Fibroblast of lung (primary cell): ENCODE results near the gene TBC1D14. TPM values are rescaled to one million over a fixed set of nuclear protein-coding genes. Genes with fewer than 3 reads are reported as not detected.

Experiments used
- DNase-seq, 2 donors: peaks; one replicate each; pipeline versions ENCODE4 v3.0.0 to v3.0.0-alpha.2; 2010; ENCODE audit warnings: low read depth in 2 of 2
- H2AFZ ChIP-seq: 2 replicates; pipeline ENCODE4 v1.5.1; 2012; ENCODE audit warnings: low read length, control low read depth, inconsistent platforms
- H3K27ac ChIP-seq: 2 replicates; pipeline ENCODE4 v1.5.1; 2011; ENCODE audit warnings: low read length, control low read depth; ENCODE audit not compliant: insufficient read depth
- H3K27me3 ChIP-seq: 2 replicates; pipeline ENCODE4 v1.5.1; 2011; ENCODE audit warnings: mild to moderate bottlenecking, low read length; ENCODE audit not compliant: control insufficient read depth, insufficient read depth
- H3K36me3 ChIP-seq: 2 replicates; pipeline ENCODE4 v1.5.1; 2011; ENCODE audit warnings: low read length; ENCODE audit not compliant: control insufficient read depth, insufficient read depth
- H3K4me1 ChIP-seq: 2 replicates; pipeline ENCODE4 v1.5.1; 2011; ENCODE audit warnings: low read length; ENCODE audit not compliant: control insufficient read depth, insufficient read depth; ENCODE audit errors: extremely low read depth
- H3K4me2 ChIP-seq: 2 replicates; pipeline ENCODE4 v1.5.1; 2011; ENCODE audit warnings: low read length, control low read depth; ENCODE audit not compliant: insufficient read depth; ENCODE audit errors: extremely low read depth
- H3K4me3 ChIP-seq, 4 experiments: fragments of 200-600 bp in 1 of 4; sonication (generic) in 1 of 4; replicated peaks in 1 of 4; 2 replicates each; pipeline ENCODE4 v1.5.1; 2011 to 2016; ENCODE audit warnings: low read length in 4 of 4, low read depth in 3 of 4, mild to moderate bottlenecking in 3 of 4, control low read depth in 2 of 4, inconsistent platforms in 1 of 4, mixed read lengths in 1 of 4; ENCODE audit not compliant: insufficient read depth in 1 of 4; ENCODE audit errors: control extremely low read depth in 1 of 4
- H3K79me2 ChIP-seq: 2 replicates; pipeline ENCODE4 v1.5.1; 2012; ENCODE audit warnings: mild to moderate bottlenecking, low read length, inconsistent platforms; ENCODE audit not compliant: control insufficient read depth, insufficient read depth
- H3K9ac ChIP-seq: 2 replicates; pipeline ENCODE4 v1.5.1; 2011; ENCODE audit warnings: mild to moderate bottlenecking, low read length, control low read depth; ENCODE audit not compliant: insufficient read depth
- H3K9me3 ChIP-seq: 2 replicates; pipeline ENCODE4 v1.5.1; 2012; ENCODE audit warnings: low read depth, low read length; ENCODE audit not compliant: control insufficient read depth, insufficient read depth
- H4K20me1 ChIP-seq: 2 replicates; pipeline ENCODE4 v1.5.1; 2011; ENCODE audit warnings: low read length; ENCODE audit not compliant: control insufficient read depth, insufficient read depth; ENCODE audit errors: extremely low read depth
- CTCF ChIP-seq, 2 donors: IDR thresholded peaks in 1 of 2; conservative IDR thresholded peaks in 1 of 2; 1 replicate in 1 of 2; 2 replicates in 1 of 2; pipeline ENCODE4 v1.5.1; 2011 to 2012; ENCODE audit warnings: low read length in 2 of 2, control low read depth in 1 of 2, inconsistent platforms in 1 of 2, low read depth in 1 of 2, mild to moderate bottlenecking in 1 of 2
- EZH2 ChIP-seq: IDR thresholded peaks from 2 replicates; pipeline ENCODE4 v1.5.1; 2012; ENCODE audit warnings: low read length, control low read depth, mild to moderate bottlenecking; ENCODE audit errors: missing control alignments
- polyA plus RNA-seq, 2 donors: library from polyadenylated mRNA; depleted of rRNA in 1 of 2; stranded (reverse) in 1 of 2; unstranded in 1 of 2; fragments of >200 nt; gene quantifications; 2 replicates each; pipeline ENCODE4 v1.2.1, GENCODE V29; 2011 to 2012; ENCODE audit warnings: missing spikeins in 1 of 2
- total RNA-seq: library from RNA; depleted of rRNA; stranded (reverse); fragments of >200 nt; gene quantifications from 2 replicates; pipeline ENCODE4 v1.2.1, GENCODE V29; 2014

The TBC1D14 gene
- total and polyA plus RNA-seq, 2 donors (not counting 1 experiment from before 2014, with no cell fraction given), result 26.9 to 37.7 TPM

- DNase-seq, result no peak
- no peaks in the 10 kb centered on the region for H4K20me1 ChIP-seq
- peaks cover 17% of the 10 kb centered on the region for H3K36me3 ChIP-seq
Observed at GRCh38 chr4:7058792-7059191, 149.2 kb downstream of the TBC1D14 start.

GRCh38 chr4:7059662-7060061, 150.0 kb downstream of the TBC1D14 start:
- H3K4me1 ChIP-seq, result no peaks in the 10 kb centered on the region
- H2AFZ ChIP-seq, result no peak overlapping the region
- H4K20me1 ChIP-seq, result no peaks in the 10 kb centered on the region
- H3K4me2 ChIP-seq, result no peak overlapping the region
- H3K9ac ChIP-seq, result no peak overlapping the region
- DNase-seq, result no peak
- H3K79me2 ChIP-seq, result peaks cover 9% of the 10 kb centered on the region
- no peaks in the 10 kb centered on the region for H3K9me3 ChIP-seq
- peaks cover 17% of the 10 kb centered on the region for H3K36me3 ChIP-seq
- H3K4me3 ChIP-seq, result no peak overlapping the region
- no peak overlapping the region for H3K27ac ChIP-seq
- TF ChIP-seq EZH2, result no peak
- TF ChIP-seq CTCF (conservative IDR thresholded peaks at IDR 0.05 in 1 of 2, IDR thresholded peaks at IDR 0.05 in 1 of 2; ENCODE audit: low read depth in 1 of 2, low read length in 2 of 2), result no peak
- H3K27me3 ChIP-seq, result no peaks in the 10 kb centered on the region

More at GRCh38 chr4:7058792-7059191, 149.2 kb downstream of the TBC1D14 start:
- Histone ChIP-seq H3K79me2 (peaks cover 6% of the 10 kb centered on the region), H3K27ac (no peak overlapping the region), H3K27me3 (no peaks in the 10 kb centered on the region), H3K4me1 (no peaks in the 10 kb centered on the region), H3K4me2 (no peak overlapping the region), H3K9me3 (no peaks in the 10 kb centered on the region), H3K9ac (no peak overlapping the region), H2AFZ (no peak overlapping the region), H3K4me3 (no peak overlapping the region)
- TF ChIP-seq CTCF (conservative IDR thresholded peaks at IDR 0.05 in 1 of 2, IDR thresholded peaks at IDR 0.05 in 1 of 2; ENCODE audit: low read depth in 1 of 2, low read length in 2 of 2), result no peak
- TF ChIP-seq EZH2, result no peak

GRCh38 chr4:7060346-7061150, 150.9 kb downstream of the TBC1D14 start:
- H3K4me2 ChIP-seq, result no peak overlapping the region
- no peak overlapping the region for H2AFZ ChIP-seq
- H3K27ac ChIP-seq, result no peak overlapping the region
- no peak for DNase-seq
- H3K9me3 ChIP-seq, result no peaks in the 10 kb centered on the region
- H3K4me3 ChIP-seq, result no peak overlapping the region
- H3K27me3 ChIP-seq, result no peaks in the 10 kb centered on the region
- no peak overlapping the region for H3K9ac ChIP-seq
- peaks cover 17% of the 10 kb centered on the region for H3K79me2 ChIP-seq
- TF ChIP-seq EZH2 (no peak), CTCF (conservative IDR thresholded peaks at IDR 0.05 in 1 of 2, IDR thresholded peaks at IDR 0.05 in 1 of 2; ENCODE audit: low read depth in 1 of 2, low read length in 2 of 2) (no peak)
- peaks cover 17% of the 10 kb centered on the region for H3K36me3 ChIP-seq
- H3K4me1 ChIP-seq, result no peaks in the 10 kb centered on the region
- no peaks in the 10 kb centered on the region for H4K20me1 ChIP-seq
